Left lung (tissue), 10 donors: ENCODE measurements around the gene FBXO34. TPM values are rescaled to one million over a fixed set of nuclear protein-coding genes. Genes with fewer than 3 reads are reported as not detected.
"Not testable (repeated sequence)": the region's sequence is repeated elsewhere in the genome, so short reads cannot be mapped to it uniquely, and the experiment has no call there.

Source experiments
- ATAC-seq: fragments of 200-7000 bp; cut with Tn5 transposase; one replicate; pipeline ENCODE4 v1.9.1; 2020; ENCODE audit warnings: moderate library complexity
- DNase-seq, 4 donors: peaks; one replicate each; pipeline ENCODE4 v3.0.0-alpha.2; 2013 to 2020
- H3K27ac ChIP-seq, 2 donors: fragments of 200-600 bp; sonication (generic) in 1 of 2; one replicate each; pipeline versions ENCODE4 v1.5.0 to v1.8.0; 2020 to 2021
- H3K27me3 ChIP-seq, 2 donors: fragments of 200-600 bp; sonication (generic) in 1 of 2; one replicate each; pipeline versions ENCODE4 v1.5.0 to v1.8.0; 2020 to 2021
- H3K36me3 ChIP-seq, 2 donors: fragments of 200-600 bp; sonication (generic) in 1 of 2; one replicate each; pipeline versions ENCODE4 v1.5.0 to v1.8.0; 2020 to 2021
- H3K4me1 ChIP-seq, 2 donors: fragments of 200-600 bp; one replicate each; pipeline ENCODE4 v1.8.0; 2021
- H3K4me3 ChIP-seq, 2 donors: fragments of 200-600 bp; sonication (generic) in 1 of 2; one replicate each; pipeline versions ENCODE4 v1.5.0 to v1.8.0; 2020 to 2021; ENCODE audit warnings: mild to moderate bottlenecking in 1 of 2
- H3K9me3 ChIP-seq, 2 donors: fragments of 200-600 bp; sonication (generic) in 1 of 2; one replicate each; pipeline versions ENCODE4 v1.5.0 to v1.8.0; 2020 to 2021
- intact Hi-C, 2 donors: fragments of 100-400 bp; cut with DNase I; formaldehyde crosslinking; loops; one replicate each; pipeline versions ENCODE4 v1.11.2 to v1.14.2; 2022
- polyA plus RNA-seq, 6 donors: library from polyadenylated mRNA; unstranded; fragments of 120-200 nt; gene quantifications; one replicate each; pipeline ENCODE4 v1.2.1, GENCODE V29; 2013; ENCODE audit not compliant: insufficient read length in 6 of 6
- total RNA-seq, 2 donors: library from RNA; stranded (reverse); fragmentation: NEBNext Ultra II Directional; extraction: Animal tissue kit (Norgen Biotek cat#: 25700); gene quantifications; one replicate each; pipeline ENCODE4 v1.2.1, GENCODE V29; 2021
- TF ChIP-seq, protein P1 (sequence below), 2 donors: fragments of 200-600 bp; sonication (generic) in 1 of 2; IDR thresholded peaks; one replicate each; pipeline versions ENCODE4 v1.5.0 to v1.8.0; 2021; ENCODE audit warnings: antibody characterized with exemption in 2 of 2
- donor health status: DM: no; HTN: yes; CAD: no.
- donor health status: DM: no; HTN: no; CAD: no.

The FBXO34 gene
- total and polyA plus RNA-seq, 8 donors: 24.4 to 43.9 (median 33.5) TPM

DNA sequence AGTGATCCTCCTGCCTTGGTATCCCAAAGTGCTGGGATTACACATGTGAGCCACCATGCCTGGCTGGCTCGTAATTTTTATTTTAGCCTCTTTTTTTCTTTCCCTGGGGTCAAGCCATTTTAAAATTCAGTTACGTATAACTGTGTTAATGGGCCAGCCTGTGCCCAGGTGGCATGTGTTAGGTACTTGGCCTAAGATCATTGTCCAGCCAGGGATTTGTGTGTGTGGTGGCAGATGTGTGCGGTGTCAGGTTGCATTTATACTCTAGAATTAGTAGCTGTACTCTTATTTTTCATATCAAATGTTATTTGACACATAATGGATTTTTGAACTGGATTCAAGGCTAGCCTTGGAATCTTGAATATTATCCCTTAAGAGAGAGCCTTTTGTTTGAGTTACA, 69.3 kb downstream of the FBXO34 start:
- Histone ChIP-seq H3K36me3 (no peaks in the 10 kb centered on the region), H3K27me3 (no peaks in the 10 kb centered on the region), H3K9me3 (no peaks in the 10 kb centered on the region), H3K4me1 (peaks cover 6 to 23% of the 10 kb centered on the region in 2 donors), H3K4me3 (no peak overlapping the region), H3K27ac (no peak overlapping the region)
- intact Hi-C loops: no loop called here
- no peak for ATAC-seq
- TF ChIP-seq, protein P1, sequence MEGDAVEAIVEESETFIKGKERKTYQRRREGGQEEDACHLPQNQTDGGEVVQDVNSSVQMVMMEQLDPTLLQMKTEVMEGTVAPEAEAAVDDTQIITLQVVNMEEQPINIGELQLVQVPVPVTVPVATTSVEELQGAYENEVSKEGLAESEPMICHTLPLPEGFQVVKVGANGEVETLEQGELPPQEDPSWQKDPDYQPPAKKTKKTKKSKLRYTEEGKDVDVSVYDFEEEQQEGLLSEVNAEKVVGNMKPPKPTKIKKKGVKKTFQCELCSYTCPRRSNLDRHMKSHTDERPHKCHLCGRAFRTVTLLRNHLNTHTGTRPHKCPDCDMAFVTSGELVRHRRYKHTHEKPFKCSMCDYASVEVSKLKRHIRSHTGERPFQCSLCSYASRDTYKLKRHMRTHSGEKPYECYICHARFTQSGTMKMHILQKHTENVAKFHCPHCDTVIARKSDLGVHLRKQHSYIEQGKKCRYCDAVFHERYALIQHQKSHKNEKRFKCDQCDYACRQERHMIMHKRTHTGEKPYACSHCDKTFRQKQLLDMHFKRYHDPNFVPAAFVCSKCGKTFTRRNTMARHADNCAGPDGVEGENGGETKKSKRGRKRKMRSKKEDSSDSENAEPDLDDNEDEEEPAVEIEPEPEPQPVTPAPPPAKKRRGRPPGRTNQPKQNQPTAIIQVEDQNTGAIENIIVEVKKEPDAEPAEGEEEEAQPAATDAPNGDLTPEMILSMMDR (IDR thresholded peaks at IDR 0.05): no peak
- DNase-seq: no peak

DNA sequence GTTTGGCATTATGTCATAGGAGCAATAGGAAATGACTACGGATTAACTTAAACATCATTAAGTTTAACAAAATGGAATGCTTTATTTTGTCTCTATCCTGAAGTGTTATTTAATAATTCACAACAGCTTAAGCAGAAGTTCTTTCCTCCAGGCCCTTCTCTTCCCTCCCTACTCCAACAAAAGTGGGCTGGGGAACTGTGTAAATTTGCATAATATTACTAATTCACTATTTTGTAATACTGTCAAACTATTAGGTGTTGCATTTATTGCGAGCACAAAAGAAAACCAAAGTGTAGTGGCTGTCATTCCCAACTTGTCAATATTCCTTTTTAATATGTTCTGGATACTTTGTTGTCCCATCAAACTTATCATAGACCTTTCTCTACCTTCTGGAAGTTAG, 70.6 kb downstream of the FBXO34 start:
- no peak for DNase-seq
- Histone ChIP-seq H3K36me3 (no peaks in the 10 kb centered on the region), H3K4me1 (peaks cover 0 to 12% of the 10 kb centered on the region in 2 donors), H3K27me3 (no peaks in the 10 kb centered on the region), H3K27ac (no peak overlapping the region), H3K9me3 (no peaks in the 10 kb centered on the region), H3K4me3 (no peak overlapping the region)
- ATAC-seq: no peak
- TF ChIP-seq, protein P1 (IDR thresholded peaks at IDR 0.05): no peak
- intact Hi-C loops: no loop called here

DNA sequence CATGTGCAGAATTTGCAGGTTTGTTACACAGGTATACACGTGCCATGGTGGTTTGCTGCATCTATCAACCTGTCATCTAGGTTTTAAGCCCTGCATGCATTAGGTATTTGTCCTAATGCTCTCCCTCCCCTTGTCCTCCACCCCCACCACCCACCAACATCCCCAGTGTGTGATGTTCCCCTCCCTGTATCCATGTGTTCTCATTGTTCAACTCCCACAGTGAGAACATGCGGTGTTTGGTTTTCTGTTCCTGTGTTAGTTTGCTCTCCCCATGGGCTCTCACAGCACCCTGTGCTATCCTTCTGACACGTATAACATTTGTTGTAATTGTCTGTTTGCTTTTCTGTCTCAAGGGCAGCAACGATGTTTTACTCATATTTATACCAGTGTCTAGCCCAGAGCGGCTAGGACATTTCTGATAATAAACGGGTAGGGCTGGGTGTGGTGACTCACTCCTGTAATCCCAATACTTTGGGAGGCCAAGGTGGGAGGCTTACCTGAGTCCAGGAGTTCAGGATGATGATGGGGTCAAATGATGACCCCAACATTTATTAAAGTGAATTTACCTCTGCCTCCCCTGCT, 73.5 kb downstream of the FBXO34 start:
- peak; percentile 74 for ATAC-seq
- intact Hi-C loops, H3K36me3 ChIP-seq, H3K27me3 ChIP-seq, H3K4me3 ChIP-seq, H3K9me3 ChIP-seq, DNase-seq, H3K27ac ChIP-seq: not testable (repeated sequence)
- H3K4me1 ChIP-seq: peaks cover 0 to 12% of the 10 kb centered on the region in 2 donors

DNA sequence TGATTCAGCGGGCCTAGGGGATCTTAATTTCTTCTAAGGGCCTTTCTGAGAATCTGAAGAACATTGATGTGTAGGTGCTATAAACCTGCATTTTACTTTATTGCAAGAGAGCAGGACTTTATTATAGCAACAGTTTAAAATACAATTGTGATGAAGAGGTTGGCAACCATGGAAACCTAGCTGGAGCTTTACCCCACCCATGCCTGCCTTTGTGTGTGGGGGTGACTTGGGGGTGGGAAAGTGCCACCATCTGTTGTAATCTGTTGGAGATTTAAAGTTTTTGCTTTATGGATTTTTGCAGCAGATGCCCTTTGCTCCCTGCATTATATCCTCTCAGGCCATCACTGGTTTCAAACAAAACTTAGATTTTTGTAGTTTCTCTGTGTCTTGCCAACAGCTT, 75.8 kb downstream of the FBXO34 start:
- ATAC-seq (no peak), DNase-seq (no peak)
- H3K36me3 ChIP-seq: peaks cover 0 to 20% of the 10 kb centered on the region in 2 donors
- peaks cover 0 to 5% of the 10 kb centered on the region in 2 donors for H3K4me1 ChIP-seq
- no peaks in the 10 kb centered on the region for H3K9me3 ChIP-seq
- intact Hi-C loops: no loop called here
- TF ChIP-seq, protein P1 (IDR thresholded peaks at IDR 0.05): no peak
- no peak overlapping the region for H3K27ac ChIP-seq
- H3K27me3 ChIP-seq: no peaks in the 10 kb centered on the region
- no peak overlapping the region for H3K4me3 ChIP-seq

DNA sequence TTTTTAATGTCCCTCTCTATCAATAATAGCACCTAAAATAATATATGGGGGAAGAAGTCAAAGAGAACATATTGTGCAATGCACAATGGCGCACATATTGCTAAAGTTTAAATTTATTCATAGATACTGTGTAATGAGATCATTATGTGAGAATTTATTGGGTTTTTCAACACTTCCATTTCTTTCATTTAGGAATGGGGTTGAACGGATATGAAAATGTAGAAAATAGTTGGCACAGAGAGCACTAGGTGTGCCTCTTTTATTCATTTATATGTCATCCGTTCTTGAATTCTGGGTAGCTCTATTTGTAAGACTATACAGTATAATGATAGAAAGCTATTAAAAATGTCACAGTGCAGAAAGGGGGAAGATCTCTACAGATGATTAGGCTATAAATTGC, 76.5 kb downstream of the FBXO34 start:
- no peaks in the 10 kb centered on the region for H3K9me3 ChIP-seq
- H3K27ac ChIP-seq: no peak overlapping the region
- TF ChIP-seq, protein P1 (IDR thresholded peaks at IDR 0.05): no peak
- no peaks in the 10 kb centered on the region for H3K27me3 ChIP-seq
- H3K4me1 ChIP-seq: peaks cover 0 to 5% of the 10 kb centered on the region in 2 donors
- DNase-seq: no peak
- intact Hi-C loops: no loop called here
- peaks cover 0 to 27% of the 10 kb centered on the region in 2 donors for H3K36me3 ChIP-seq
- no peak overlapping the region for H3K4me3 ChIP-seq
- no peak for ATAC-seq
